GM10266 (cell line): ENCODE measurements around the gene CD300LF.

ENCODE experiments used
- DNase-seq: peaks from one replicate; pipeline ENCODE4 v3.0.0; 2012; ENCODE audit errors: extremely low spot score
- TF ChIP-seq, protein P1 (sequence below): IDR thresholded peaks from 2 replicates; pipeline ENCODE4 v1.5.1; 2012; ENCODE audit warnings: mild to moderate bottlenecking, low read depth; ENCODE audit not compliant: control insufficient read depth, insufficient read depth; ENCODE audit errors: missing control alignments

CD300LF gene

DNA sequence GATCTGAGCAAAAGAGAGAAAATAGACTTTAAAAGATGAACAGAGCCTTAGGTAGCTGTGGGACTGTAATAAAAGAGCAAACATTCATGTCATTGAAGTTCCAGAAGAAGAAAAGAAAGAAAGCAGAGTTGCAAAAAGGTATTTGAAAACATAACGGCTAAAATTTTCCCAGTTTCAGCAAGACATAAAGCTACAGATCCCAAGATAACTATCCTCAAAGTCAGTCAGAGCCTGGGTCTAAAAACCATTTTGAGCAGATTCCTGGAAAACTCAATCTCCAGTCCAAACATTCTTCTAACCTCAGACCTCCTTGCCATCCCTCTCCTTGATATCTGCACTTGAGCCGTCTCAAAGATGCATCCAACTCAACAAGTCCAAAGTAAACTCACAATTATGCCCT lies 68.3 kb downstream of the CD300LF start:
- TF ChIP-seq, protein P1, sequence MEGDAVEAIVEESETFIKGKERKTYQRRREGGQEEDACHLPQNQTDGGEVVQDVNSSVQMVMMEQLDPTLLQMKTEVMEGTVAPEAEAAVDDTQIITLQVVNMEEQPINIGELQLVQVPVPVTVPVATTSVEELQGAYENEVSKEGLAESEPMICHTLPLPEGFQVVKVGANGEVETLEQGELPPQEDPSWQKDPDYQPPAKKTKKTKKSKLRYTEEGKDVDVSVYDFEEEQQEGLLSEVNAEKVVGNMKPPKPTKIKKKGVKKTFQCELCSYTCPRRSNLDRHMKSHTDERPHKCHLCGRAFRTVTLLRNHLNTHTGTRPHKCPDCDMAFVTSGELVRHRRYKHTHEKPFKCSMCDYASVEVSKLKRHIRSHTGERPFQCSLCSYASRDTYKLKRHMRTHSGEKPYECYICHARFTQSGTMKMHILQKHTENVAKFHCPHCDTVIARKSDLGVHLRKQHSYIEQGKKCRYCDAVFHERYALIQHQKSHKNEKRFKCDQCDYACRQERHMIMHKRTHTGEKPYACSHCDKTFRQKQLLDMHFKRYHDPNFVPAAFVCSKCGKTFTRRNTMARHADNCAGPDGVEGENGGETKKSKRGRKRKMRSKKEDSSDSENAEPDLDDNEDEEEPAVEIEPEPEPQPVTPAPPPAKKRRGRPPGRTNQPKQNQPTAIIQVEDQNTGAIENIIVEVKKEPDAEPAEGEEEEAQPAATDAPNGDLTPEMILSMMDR = no peak
- no peak for DNase-seq
